Superior temporal gyrus (tissue), 1 donor: Measurements from ENCODE around the gene INA.

Experiments
- DNase-seq: peaks from one replicate; pipeline ENCODE4 v3.0.0-alpha.2; 2016; ENCODE audit errors: extremely low spot score

The INA gene

GRCh38 chr10:103273041-103273441 lies 3.9 kb upstream of the INA start:
- DNase-seq: no peak

GRCh38 chr10:103276251-103276895 lies 565 bp upstream of the INA start:
- DNase-seq: no peak

GRCh38 chr10:103277713-103278536 lies 987 bp downstream of the INA start:
- DNase-seq: no peak

- DNase-seq: no peak
Observed at GRCh38 chr10:103278537-103278823, 1.5 kb downstream of the INA start.

- DNase-seq: no peak
Observed at GRCh38 chr10:103278862-103279298, 1.9 kb downstream of the INA start.

GRCh38 chr10:103280031-103280430 lies 3.1 kb downstream of the INA start:
- DNase-seq: no peak

GRCh38 chr10:103280506-103280905 lies 3.6 kb downstream of the INA start:
- DNase-seq: no peak

GRCh38 chr10:103281753-103282152 lies 4.8 kb downstream of the INA start:
- peak; percentile 70 for DNase-seq

- no peak for DNase-seq
Observed at GRCh38 chr10:103282961-103283360, 6.0 kb downstream of the INA start.

GRCh38 chr10:103284170-103284569 lies 7.2 kb downstream of the INA start:
- DNase-seq: no peak

- no peak for DNase-seq
Observed at GRCh38 chr10:103287992-103288391, 11.1 kb downstream of the INA start.

- no peak for DNase-seq
Observed at GRCh38 chr10:103291588-103291987, 14.7 kb downstream of the INA start.

- DNase-seq: no peak
Observed at GRCh38 chr10:103295374-103296015, 18.6 kb downstream of the INA start.

GRCh38 chr10:103307594-103307993 lies 30.7 kb downstream of the INA start:
- DNase-seq: no peak

GRCh38 chr10:103310197-103310596 lies 33.3 kb downstream of the INA start:
- DNase-seq: no peak

GRCh38 chr10:103316087-103316486 lies 39.1 kb downstream of the INA start:
- no peak for DNase-seq

- DNase-seq: no peak
Observed at GRCh38 chr10:103327906-103328305, 51.0 kb downstream of the INA start.

GRCh38 chr10:103333934-103334520 lies 57.1 kb downstream of the INA start:
- DNase-seq: peak; percentile 71

GRCh38 chr10:103334567-103334966 lies 57.6 kb downstream of the INA start:
- no peak for DNase-seq

- no peak for DNase-seq
Observed at GRCh38 chr10:103336370-103336769, 59.4 kb downstream of the INA start.
